Caco-2 (cell line): ENCODE measurements around the gene WARS2. TPM values are rescaled to one million over a fixed set of nuclear protein-coding genes. Genes with fewer than 3 reads are reported as not detected.

ENCODE experiments used
- BruUV-seq: library from RNA; stranded (reverse); fragments of 400-500 nt; replicated peaks from 2 replicates; lab custom pipeline; 2021; lab: Mats Ljungman, UMichigan
- CTCF ChIA-PET: fragments of 300-600 bp; sonication (Branson Sonifier 250); formaldehyde crosslinking; loops from one replicate; lab custom pipeline; 2022; ENCODE audit warnings: antibody characterized with exemption; lab: Charles Lee
- POLR2A ChIA-PET: fragments of 300-600 bp; sonication (Branson Sonifier 250); formaldehyde crosslinking; loops from one replicate; lab custom pipeline; 2022; ENCODE audit warnings: antibody characterized with exemption; lab: Charles Lee
- DNase-seq, 2 experiments: peaks; one replicate each; pipeline versions ENCODE4 v3.0.0 to v3.0.0-alpha.2; 2020 to 2022
- H3K27me3 ChIP-seq: replicated peaks from 2 replicates; pipeline ENCODE4 v1.6.0; 2011; ENCODE audit warnings: low read length; ENCODE audit not compliant: control insufficient read depth, insufficient read depth
- H3K36me3 ChIP-seq: 2 replicates; pipeline ENCODE4 v1.5.1; 2011; ENCODE audit warnings: low read length; ENCODE audit not compliant: control insufficient read depth, insufficient read depth
- H3K4me1 ChIP-seq: fragments of 250-450 bp; sonication (Bioruptor Pico); 2 replicates; pipeline ENCODE4 v1.5.1; 2020; ENCODE audit warnings: mild to moderate bottlenecking
- H3K4me3 ChIP-seq: 2 replicates; pipeline ENCODE4 v1.5.1; 2011; ENCODE audit warnings: low read depth, mild to moderate bottlenecking, control low read depth, low read length
- H3K9me3 ChIP-seq: fragments of 250-450 bp; sonication (Bioruptor Pico); 2 replicates; pipeline ENCODE4 v1.5.1; 2020; ENCODE audit warnings: mild to moderate bottlenecking, moderate library complexity
- H3K27ac Mint-ChIP-seq: one replicate; pipeline ENCODE4 v1.8.0; 2022; ENCODE audit warnings: mixed read lengths; ENCODE audit not compliant: unreplicated experiment
- H3K27me3 Mint-ChIP-seq: one replicate; pipeline ENCODE4 v1.8.0; 2022; ENCODE audit warnings: mixed read lengths; ENCODE audit not compliant: insufficient read depth, unreplicated experiment
- H3K36me3 Mint-ChIP-seq: one replicate; pipeline ENCODE4 v1.8.0; 2022; ENCODE audit warnings: mild to moderate bottlenecking, mixed read lengths; ENCODE audit not compliant: insufficient read depth, unreplicated experiment
- H3K4me1 Mint-ChIP-seq: one replicate; pipeline ENCODE4 v1.8.0; 2022; ENCODE audit warnings: low read depth, mixed read lengths; ENCODE audit not compliant: unreplicated experiment
- H3K4me3 Mint-ChIP-seq: one replicate; pipeline ENCODE4 v1.8.0; 2022; ENCODE audit warnings: mild to moderate bottlenecking, moderate library complexity, mixed read lengths; ENCODE audit not compliant: unreplicated experiment
- H3K9me3 Mint-ChIP-seq: one replicate; pipeline ENCODE4 v1.8.0; 2022; ENCODE audit warnings: mixed read lengths; ENCODE audit not compliant: unreplicated experiment
- CTCF ChIP-seq, 2 experiments: fragments of 200-600 bp in 1 of 2; IDR thresholded peaks; 1 replicate in 1 of 2; 2 replicates in 1 of 2; pipeline versions ENCODE4 v1.5.1 to v1.8.0; 2011 to 2022; ENCODE audit warnings: antibody characterized with exemption in 1 of 2, control low read depth in 1 of 2, inconsistent platforms in 1 of 2, low read depth in 1 of 2, low read length in 1 of 2, mild to moderate bottlenecking in 1 of 2, moderate library complexity in 1 of 2; ENCODE audit not compliant: insufficient read depth in 1 of 2, severe bottlenecking in 1 of 2, unreplicated experiment in 1 of 2
- intact Hi-C: fragments of 100-400 bp; cut with micrococcal nuclease; formaldehyde crosslinking; loops from one replicate; pipeline ENCODE4 v1.10.0; 2022; ENCODE audit not compliant: unreplicated experiment
- total RNA-seq: library from RNA; stranded (reverse); gene quantifications from 2 replicates; pipeline ENCODE4 v1.2.3, GENCODE V29; 2022

Gene WARS2
- total RNA-seq, 1 experiment from 2014 or later, result 11.9 TPM

GRCh38 chr1:119034359-119034758, 106.1 kb downstream of the WARS2 start:
- no peak overlapping the region for H3K4me3 Mint-ChIP-seq
- no peaks in the 10 kb centered on the region for H3K4me1 Mint-ChIP-seq
- no peaks in the 10 kb centered on the region for H3K9me3 Mint-ChIP-seq
- no peaks in the 10 kb centered on the region for H3K27me3 ChIP-seq
- H3K4me1 ChIP-seq, result no peaks in the 10 kb centered on the region
- no peak for DNase-seq
- H3K36me3 ChIP-seq, result no peaks in the 10 kb centered on the region
- no peak overlapping the region for H3K4me3 ChIP-seq
- ChIA-PET CTCF (no interaction called here), POLR2A (no interaction called here)
- H3K27ac Mint-ChIP-seq, result no peak overlapping the region
- no peaks in the 10 kb centered on the region for H3K36me3 Mint-ChIP-seq
- H3K27me3 Mint-ChIP-seq, result no peaks in the 10 kb centered on the region
- TF ChIP-seq CTCF (IDR thresholded peaks at IDR 0.05; ENCODE audit: insufficient read depth in 1 of 2, low read depth in 1 of 2, low read length in 1 of 2, severe bottlenecking in 1 of 2, unreplicated experiment in 1 of 2), result no peak
- no TSS peak for BruUV-seq
- H3K9me3 ChIP-seq, result no peaks in the 10 kb centered on the region
- intact Hi-C loops, result no loop called here

- no TSS peak for BruUV-seq
- H3K9me3 ChIP-seq, result no peaks in the 10 kb centered on the region
- H3K27me3 ChIP-seq, result no peaks in the 10 kb centered on the region
- intact Hi-C loops, result no loop called here
- TF ChIP-seq CTCF (IDR thresholded peaks at IDR 0.05; ENCODE audit: insufficient read depth in 1 of 2, low read depth in 1 of 2, low read length in 1 of 2, severe bottlenecking in 1 of 2, unreplicated experiment in 1 of 2), result no peak
- H3K36me3 ChIP-seq, result no peaks in the 10 kb centered on the region
- no peaks in the 10 kb centered on the region for H3K27me3 Mint-ChIP-seq
- H3K4me1 ChIP-seq, result no peaks in the 10 kb centered on the region
- no peak overlapping the region for H3K4me3 Mint-ChIP-seq
- CTCF ChIA-PET, result no interaction called here
- no peak for DNase-seq
- H3K4me3 ChIP-seq, result no peak overlapping the region
- H3K36me3 Mint-ChIP-seq, result no peaks in the 10 kb centered on the region
- POLR2A ChIA-PET, result no interaction called here
- H3K9me3 Mint-ChIP-seq, result no peaks in the 10 kb centered on the region
- H3K27ac Mint-ChIP-seq, result no peak overlapping the region
- H3K4me1 Mint-ChIP-seq, result no peaks in the 10 kb centered on the region
Observed at GRCh38 chr1:119032986-119033385, 107.5 kb downstream of the WARS2 start.

- BruUV-seq, result no TSS peak
- ChIA-PET CTCF (no interaction called here), POLR2A (no interaction called here)
- Histone ChIP-seq H3K36me3 (no peaks in the 10 kb centered on the region), H3K9me3 (no peaks in the 10 kb centered on the region), H3K4me1 (no peaks in the 10 kb centered on the region), H3K4me3 (no peak overlapping the region), H3K27me3 (no peaks in the 10 kb centered on the region)
- Mint-ChIP-seq H3K27ac (no peak overlapping the region), H3K4me1 (no peaks in the 10 kb centered on the region), H3K36me3 (no peaks in the 10 kb centered on the region), H3K4me3 (no peak overlapping the region), H3K9me3 (no peaks in the 10 kb centered on the region), H3K27me3 (no peaks in the 10 kb centered on the region)
- no peak for TF ChIP-seq CTCF (IDR thresholded peaks at IDR 0.05; ENCODE audit: insufficient read depth in 1 of 2, low read depth in 1 of 2, low read length in 1 of 2, severe bottlenecking in 1 of 2, unreplicated experiment in 1 of 2)
- intact Hi-C loops, result no loop called here
- DNase-seq, result no peak
Observed at GRCh38 chr1:119027759-119028158, 112.7 kb downstream of the WARS2 start.
